Measurements from ENCODE around the gene PALD1. TPM values are rescaled to one million over a fixed set of nuclear protein-coding genes. Genes with fewer than 3 reads are reported as not detected.

PALD1 gene
- total and polyA plus RNA-seq, 8 donors, result 2.2 to 15.1 (median 3.9) TPM

GRCh38 chr10:70549351-70549961, 70.9 kb downstream of the PALD1 start:
- Histone ChIP-seq H3K36me3 (peaks cover 0 to 7% (median 0%) of the 10 kb centered on the region in 3 donors), H3K27ac (no peak overlapping the region), H3K27me3 (no peaks in the 10 kb centered on the region), H3K4me3 (no peak overlapping the region), H3K9me3 (no peaks in the 10 kb centered on the region), H3K4me1 (no peaks in the 10 kb centered on the region)
- DNase-seq (no peak), FAIRE-seq (no peak), ATAC-seq (peak in 3 of 4 donors; percentile 8 to 40 (median 10))
- WGBS, 2 donors, result 77 to 81% methylated on average over 12 of the region's 12 CpGs
- no peak for TF ChIP-seq CTCF (IDR thresholded peaks at IDR 0.05)
- intact Hi-C loops (cut with DNase I), result loop anchor here in 1 of 3 donors (5.0 kb wide), 1 partner anchor 333 kb away; no protein-coding TSS in a partner anchor

- ATAC-seq (peak; percentile 64 to 90 (median 88)), DNase-seq (peak in 5 of 6 donors; percentile 31 to 76 (median 61)), FAIRE-seq (no peak)
- 57 to 70% methylated on average over 3 of the region's 3 CpGs for WGBS, 2 donors
- Histone ChIP-seq H3K4me1 (no peaks in the 10 kb centered on the region), H3K36me3 (peaks cover 0 to 7% (median 0%) of the 10 kb centered on the region in 3 donors), H3K27ac (no peak overlapping the region), H3K9me3 (no peaks in the 10 kb centered on the region), H3K27me3 (no peaks in the 10 kb centered on the region), H3K4me3 (no peak overlapping the region)
- TF ChIP-seq CTCF (IDR thresholded peaks at IDR 0.05), result peak; percentile 76 to 86 (median 80)
- intact Hi-C loops (cut with DNase I), result loop anchor here in 2 of 3 donors (2.0 to 5.0 kb wide), 3 partner anchors 209 to 332 kb away; no protein-coding TSS in a partner anchor
Measured at GRCh38 chr10:70549962-70550458, 71.4 kb downstream of the PALD1 start.

GRCh38 chr10:70550459-70550858, 71.9 kb downstream of the PALD1 start:
- no peak for DNase-seq
- Histone ChIP-seq H3K36me3 (peaks cover 0 to 7% (median 0%) of the 10 kb centered on the region in 3 donors), H3K4me3 (no peak overlapping the region), H3K9me3 (no peaks in the 10 kb centered on the region), H3K27me3 (no peaks in the 10 kb centered on the region), H3K27ac (no peak overlapping the region), H3K4me1 (no peaks in the 10 kb centered on the region)
- ATAC-seq, result no peak
- no peak for TF ChIP-seq CTCF (IDR thresholded peaks at IDR 0.05)
- intact Hi-C loops (cut with DNase I), result loop anchor here in 2 of 3 donors (2.0 to 5.0 kb wide), 2 partner anchors 208 to 212 kb away; no protein-coding TSS in a partner anchor
- no peak for FAIRE-seq
- WGBS, 2 donors, result 74 to 75% methylated on average over 6 of the region's 6 CpGs

GRCh38 chr10:70551466-70551865, 72.9 kb downstream of the PALD1 start:
- FAIRE-seq (no peak), DNase-seq (no peak), ATAC-seq (no peak)
- intact Hi-C loops (cut with DNase I), result loop anchor here in 2 of 3 donors (2.0 to 5.0 kb wide), 2 partner anchors 207 to 211 kb away; no protein-coding TSS in a partner anchor
- H3K4me1 ChIP-seq, result no peaks in the 10 kb centered on the region
- no peak overlapping the region for H3K4me3 ChIP-seq
- TF ChIP-seq CTCF (IDR thresholded peaks at IDR 0.05), result no peak
- no peak overlapping the region for H3K27ac ChIP-seq
- H3K9me3 ChIP-seq, result no peaks in the 10 kb centered on the region
- 52 to 65% methylated on average over 2 of the region's 2 CpGs for WGBS, 2 donors
- H3K27me3 ChIP-seq, result no peaks in the 10 kb centered on the region
- H3K36me3 ChIP-seq, result peaks cover 0 to 7% (median 0%) of the 10 kb centered on the region in 3 donors
